CD4-positive, alpha-beta T cell treated with Interleukin-10 for 1 hour (primary cell): ENCODE measurements around the gene C1orf141.
"Not testable (repeated sequence)": the region's sequence is repeated elsewhere in the genome, so short reads cannot be mapped to it uniquely, and the experiment has no call there.

Experiments used
- DNase-seq: peaks from one replicate; pipeline ENCODE4 v3.0.0-alpha.2; 2020

C1orf141 gene

DNA sequence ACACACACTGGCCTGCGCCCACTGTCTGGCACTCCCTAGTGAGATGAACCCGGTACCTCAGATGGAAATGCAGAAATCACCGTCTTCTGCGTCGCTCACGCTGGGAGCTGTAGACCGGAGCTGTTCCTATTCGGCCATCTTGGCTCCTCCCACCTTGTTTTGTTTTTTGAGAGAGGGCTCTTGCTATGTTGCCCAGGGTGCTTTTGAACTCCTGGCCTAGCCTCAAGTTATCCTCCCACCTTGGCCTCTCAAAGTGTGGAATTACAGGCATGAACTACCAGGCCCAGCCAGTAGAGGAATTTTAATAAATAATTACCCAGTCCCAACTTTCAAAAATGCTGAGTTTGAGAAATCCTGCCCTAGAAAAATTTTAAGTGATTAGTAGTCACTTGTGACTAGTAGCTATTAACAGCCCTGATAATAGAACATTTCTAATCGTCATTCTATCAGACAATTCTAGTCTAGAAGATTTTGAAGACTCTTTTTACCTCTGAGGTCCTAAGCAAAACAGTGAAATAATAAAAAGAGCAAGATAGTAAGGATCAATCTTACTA lies 49.9 kb downstream of the C1orf141 start:
- DNase-seq = no peak

DNA sequence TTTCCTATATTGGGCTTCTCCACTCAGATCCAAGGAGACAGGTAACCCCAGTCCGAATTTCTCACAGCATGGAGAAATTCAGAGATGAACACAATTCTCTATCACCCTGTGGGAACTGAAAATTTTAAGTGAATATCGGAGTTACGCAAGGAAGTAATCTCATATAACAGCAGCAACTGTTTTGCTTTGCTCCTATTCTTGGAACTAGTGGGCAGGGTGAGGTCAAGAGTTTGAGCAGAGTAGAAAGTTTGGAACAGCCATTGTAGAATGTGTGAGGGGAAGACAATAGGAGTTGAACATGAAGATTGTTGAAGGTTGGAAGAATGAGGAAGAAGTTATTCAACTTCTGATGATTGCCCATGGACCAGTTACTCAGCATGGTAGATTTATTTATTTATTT lies 56.5 kb downstream of the C1orf141 start:
- DNase-seq = no peak

DNA sequence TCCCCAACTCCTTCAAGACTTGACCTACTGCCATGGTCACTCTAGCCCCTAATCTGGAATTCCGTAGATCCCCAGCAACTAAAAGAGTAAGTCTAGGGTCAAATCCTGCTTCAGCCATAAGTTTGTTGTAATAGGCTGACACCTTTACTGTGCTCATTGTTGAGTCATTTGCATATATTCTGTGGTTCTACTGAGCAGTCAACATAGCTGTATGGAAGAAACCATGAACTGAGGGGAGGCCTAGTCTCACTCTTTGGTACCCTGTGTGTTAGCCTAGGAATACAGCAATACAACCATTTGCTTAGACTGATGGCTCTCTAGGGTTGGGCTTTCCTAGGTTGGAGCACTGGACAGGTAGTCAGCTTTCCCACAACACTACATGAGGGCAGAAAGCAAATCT lies 57.2 kb downstream of the C1orf141 start:
- DNase-seq = no peak

DNA sequence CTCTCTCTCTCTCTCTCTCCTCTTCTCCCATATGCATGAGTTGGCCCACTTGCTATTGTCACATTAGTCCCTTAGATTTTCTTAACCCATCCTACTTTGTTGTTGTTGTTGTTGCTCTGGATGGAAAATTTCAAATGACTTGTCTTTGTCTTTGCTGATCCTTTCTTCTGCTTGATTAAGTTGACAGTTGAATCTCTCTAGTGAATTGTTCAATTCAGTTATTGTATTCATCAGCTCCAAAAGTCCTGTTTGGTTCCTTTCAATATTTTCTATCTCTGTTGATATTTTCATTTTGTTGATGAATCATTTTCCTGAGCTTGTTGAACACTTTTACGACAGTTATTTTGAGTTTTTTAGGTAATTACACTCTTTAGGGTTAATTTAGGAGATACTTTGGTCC lies 62.0 kb downstream of the C1orf141 start:
- DNase-seq = no peak

DNA sequence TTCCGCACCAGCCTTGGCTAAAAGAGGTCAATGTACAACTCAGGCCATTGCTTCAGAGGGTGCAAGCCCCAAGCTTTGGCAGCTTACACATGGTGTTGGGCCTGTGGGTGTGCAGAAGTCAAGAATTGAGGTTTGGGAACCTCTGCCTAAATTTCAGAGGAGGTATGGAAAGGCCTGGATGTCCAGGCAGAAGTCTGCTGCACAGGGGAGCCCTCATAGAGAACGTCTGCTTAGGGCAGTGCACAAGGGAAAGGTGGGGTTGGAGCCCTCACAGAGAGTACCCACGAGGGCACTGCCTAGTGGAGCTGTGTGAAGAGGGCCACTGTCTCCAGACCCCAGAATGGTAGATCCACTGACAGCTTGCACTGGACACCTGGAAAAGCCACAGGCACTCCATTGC lies 67.1 kb downstream of the C1orf141 start:
- DNase-seq = not testable (repeated sequence)

DNA sequence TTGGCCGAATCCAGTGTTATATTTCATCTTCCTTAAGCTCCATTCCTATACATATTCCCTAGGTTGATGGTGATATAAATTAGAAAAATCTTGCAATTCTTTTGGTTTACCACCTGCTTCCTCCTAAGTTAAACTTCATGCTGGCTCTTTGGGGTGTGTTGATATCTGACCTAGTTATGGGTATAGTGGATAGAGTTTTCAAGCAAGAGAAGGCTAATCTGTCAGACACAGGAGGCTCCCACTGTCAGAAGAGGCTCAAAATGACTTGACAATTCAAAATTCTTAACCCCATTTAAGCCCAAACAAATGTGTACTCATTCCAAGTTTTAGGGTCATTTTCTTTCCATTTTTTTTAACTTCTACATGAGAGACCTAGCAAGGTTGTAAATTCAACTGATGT lies 72.4 kb downstream of the C1orf141 start:
- no peak for DNase-seq

DNA sequence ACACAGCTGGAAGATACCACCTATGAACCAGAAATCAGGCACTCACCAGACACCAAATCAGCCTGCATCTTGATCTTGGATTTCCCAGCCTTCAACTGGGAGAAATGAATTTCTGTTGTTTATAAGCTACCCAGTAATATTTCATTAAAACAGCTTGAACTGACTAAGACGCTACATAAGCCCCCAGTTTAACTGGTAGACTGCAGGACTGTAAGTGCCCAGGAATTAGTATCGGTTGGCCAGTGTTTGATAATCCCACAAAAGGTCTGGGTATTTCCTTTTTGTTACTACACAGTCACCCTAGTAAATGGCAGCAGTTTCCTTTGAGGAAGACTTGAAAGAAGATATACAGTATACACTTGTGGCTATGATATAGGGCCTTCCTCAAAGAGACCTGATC lies 73.5 kb downstream of the C1orf141 start:
- DNase-seq = no peak

DNA sequence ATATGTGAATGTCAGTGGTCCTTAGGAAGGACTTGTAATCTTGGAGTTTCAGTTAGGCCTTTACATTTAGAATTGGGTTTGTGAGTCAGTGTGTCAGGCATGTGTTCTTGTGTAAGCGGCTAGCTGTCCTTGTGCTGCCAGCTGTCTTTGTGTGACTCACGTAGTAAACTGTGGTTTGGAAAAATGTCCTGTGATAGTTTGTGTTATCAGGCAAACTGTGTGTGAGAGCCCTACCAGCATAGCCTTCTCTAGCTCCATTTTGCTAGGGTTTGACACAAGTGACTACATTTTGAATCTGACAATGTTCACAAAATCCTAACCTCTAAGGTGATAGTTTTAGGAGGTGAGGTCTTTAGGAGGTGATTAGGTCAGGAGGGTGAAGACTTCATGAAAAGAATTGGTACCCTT lies 74.0 kb downstream of the C1orf141 start:
- DNase-seq = no peak

DNA sequence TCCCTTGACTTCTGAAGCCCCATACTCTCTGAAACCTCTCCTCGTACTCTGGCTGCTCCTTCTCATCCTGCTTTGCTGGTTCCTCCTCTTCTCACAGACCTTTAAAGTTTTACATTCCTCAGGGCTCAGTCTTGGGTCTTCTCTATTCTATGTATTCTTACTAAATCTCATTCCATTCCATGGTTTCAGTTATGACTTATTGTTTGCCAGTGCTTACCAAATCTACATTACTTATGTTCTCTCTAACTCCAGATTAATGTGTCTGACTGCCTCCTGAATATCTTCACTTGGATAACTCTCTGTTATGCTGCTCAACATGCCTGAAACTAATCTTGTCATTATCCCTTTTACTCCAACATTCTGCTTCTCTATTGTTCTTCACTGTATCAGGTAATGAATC lies 75.4 kb downstream of the C1orf141 start:
- no peak for DNase-seq

DNA sequence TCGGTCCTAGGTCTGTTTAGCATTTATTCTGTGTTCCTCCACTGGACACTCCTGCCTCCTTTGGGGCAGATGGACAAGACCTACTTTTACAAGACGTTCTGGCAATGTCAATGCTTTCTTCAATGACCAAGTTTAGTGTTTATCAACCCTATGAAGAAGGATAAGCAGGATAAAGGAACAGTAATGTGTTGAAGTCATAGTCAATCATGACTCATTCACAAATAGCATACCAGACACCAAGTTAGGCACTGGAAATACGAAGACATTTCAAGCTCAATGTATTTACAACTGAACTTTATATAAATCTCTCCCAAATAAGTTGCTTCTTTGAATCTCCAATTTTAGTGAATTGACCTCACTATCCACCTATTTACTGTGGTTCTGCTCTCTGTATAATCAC lies 76.0 kb downstream of the C1orf141 start:
- no peak for DNase-seq

DNA sequence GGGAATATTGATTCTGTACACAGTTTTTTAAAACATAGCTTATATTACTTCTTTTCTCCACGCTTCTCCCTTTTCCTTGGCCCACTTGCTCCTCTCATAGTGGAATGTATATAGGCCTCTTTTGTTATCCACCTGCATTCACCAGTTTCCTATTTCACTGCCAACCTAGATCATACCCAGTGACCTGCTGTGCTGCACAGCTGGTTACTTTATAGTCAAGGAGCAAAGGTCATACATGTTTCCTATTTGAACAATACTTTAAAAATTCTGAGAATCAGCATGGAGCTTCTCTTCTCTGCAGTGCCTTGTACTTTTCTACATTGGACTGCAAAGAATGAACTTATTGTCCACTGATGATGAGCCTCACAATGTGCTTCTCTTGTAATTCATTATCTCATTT lies 76.5 kb downstream of the C1orf141 start:
- DNase-seq = no peak

DNA sequence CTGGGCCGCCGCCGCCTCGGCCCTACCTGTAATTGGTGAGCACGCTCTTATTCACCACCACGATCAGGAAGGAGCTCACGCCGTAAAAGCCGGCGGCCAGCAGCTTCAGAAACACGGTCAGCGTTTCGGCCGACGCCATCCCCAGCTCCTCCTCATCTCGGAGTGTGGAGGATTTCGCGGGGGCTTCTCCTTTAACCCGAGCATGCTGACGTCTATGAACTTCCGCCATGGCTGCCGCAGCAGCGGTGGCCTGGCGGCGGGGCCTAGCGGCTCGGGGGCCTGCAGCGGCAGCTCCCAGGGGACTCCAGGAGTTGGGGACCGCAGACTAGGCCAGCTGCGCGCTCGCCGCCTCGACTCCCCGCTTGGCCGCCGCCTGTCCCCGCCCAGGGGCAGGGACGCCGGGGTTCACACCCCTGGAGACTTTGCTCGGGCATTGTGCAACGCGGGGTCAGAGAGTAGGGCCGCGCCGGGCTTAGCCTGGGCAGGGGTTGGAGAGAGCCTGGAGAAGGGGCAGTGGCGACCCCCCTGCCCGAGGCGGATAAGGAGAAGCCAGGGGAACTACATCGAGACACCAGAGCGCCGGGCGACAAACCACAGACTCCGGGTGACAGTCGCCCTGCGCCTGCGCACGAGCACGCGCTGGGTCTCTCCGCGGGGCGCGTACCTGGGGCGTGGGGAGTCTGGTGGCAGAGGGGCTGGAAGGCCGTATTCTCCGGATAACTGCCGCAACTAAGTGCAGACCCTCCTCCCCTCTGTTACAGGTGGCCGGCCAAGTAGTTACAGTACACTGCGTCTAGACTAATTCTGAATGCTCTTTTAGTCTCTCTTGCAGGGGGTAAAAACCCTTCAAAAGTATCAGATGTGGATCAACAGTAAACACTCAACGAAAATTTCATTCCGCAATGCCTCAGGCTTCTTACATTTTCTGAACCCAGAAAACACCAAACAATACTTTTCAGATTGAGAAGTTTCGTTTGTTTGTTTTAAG lies 80.7 kb downstream of the C1orf141 start, which contains the start of gene SLC35D1:
Gene SLC35D1 (minus strand): TSS at position 364 of the 988 bp plus-strand sequence. CDS start 135 bp downstream, at position 229.
- peak; percentile 73 for DNase-seq

DNA sequence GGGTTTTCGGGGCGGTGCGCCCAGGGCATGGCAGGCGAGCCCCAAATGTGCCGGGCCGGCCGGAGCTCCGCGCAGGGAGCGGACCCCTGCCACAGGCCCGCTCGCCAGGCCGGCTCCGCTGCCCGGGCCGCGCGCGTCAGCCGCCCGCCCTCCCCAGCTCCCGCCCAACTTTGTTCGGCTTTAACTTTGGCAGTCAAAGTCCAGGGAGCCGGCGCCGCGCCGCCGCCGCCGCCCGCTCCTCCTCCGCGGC lies 81.3 kb downstream of the C1orf141 start:
- DNase-seq = no peak

DNA sequence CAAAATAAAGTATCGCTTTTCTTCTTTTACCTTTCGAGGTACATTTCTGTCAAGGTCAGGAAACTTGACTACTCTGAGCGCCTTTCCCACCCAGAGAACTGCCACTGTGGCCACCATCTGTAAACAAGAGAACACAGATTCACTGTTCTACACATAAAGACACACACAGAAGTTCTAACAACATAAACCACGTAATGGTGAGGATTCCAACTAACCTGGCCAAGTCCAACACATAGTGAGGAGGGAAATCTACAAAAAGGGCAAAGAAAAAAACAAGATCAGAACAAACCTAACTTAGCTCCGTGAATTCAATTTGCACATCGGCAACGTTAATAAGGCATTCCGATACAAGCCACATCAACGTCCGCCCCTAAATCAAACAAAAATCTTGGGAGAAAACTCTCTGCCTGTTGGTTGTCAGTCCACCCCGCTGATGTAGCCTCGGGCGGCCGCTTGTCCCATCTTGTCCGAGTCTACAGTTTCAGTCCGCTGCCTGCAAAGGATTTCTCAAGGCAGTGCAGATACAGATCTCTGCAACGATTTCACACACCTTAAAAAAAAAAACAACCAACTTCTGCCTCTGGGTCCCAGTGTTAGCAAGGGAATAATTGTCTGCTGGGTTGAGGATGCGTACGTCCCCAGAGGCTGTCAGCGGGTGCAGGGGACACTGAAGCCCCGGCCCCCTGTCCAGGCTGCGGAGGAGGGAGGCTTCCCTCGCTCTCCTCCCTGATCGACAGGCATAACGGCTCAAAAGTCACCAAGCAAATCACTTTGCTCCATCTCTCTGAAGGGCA lies 81.8 kb downstream of the C1orf141 start:
- peak; percentile 33 for DNase-seq

DNA sequence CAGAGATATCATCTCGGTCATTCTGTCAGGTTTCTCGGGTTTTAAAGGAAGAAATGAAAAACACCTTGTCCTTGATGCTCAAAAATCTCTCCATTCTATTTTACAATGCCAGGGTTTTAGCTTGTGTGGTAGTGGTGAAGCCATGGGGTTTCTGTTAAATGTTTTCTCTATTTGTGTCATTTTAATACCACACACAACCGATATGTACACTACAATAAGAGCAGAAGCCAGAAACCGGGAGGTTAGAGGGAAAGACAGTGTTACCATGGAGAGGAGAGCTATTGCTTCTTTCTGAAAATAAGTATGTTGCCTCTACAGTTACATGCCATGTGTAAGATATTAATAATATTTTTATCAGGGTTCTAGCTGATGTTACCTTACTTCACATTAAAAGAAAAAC lies 83.6 kb downstream of the C1orf141 start:
- no peak for DNase-seq

DNA sequence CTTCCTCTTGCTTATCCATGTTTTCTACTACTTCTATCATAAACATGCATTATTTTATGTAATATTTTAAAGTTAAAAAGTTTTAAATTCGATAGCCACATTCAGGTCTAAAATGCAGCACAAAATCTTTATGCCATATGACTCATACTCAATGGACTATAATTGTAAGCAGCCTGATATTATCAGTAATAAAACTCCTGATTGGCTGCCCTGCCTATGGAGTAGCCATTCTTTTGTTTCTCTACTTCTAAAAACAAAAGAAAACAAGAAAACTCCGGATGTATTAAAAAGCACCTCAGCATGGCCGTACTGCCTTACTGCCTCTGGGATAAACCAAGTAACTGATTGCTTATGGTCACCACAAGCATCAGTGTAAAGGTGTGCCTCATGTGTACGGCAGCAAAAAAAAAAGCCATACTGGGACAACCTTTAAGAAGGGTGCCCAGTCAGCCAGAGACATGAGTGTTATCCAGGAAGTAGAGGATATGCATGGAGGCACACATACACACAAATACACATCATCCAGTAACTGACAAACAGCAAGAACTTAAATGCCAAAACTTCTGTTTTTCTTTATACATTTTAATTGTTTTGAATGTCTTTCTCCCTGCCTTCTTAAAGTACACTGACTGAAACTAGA lies 90.0 kb downstream of the C1orf141 start:
- no peak for DNase-seq

DNA sequence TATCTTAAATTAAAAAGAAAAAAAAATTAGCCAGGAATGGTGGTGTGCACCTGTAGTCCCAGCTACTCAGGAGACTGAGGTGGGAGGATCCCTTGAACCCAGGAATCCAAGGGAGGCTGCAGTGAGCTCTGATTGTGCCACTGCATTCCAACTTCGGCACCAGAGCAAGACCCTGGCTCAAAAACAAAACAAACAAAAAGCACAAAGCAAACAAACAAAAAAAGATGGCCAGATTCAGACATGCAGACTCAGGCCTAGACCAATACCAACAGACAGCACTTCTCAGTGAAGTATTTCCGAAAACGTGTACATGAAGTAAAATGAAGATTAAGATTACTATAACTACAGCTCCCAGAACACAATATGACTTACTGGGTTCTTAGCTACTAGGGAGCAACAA lies 91.4 kb downstream of the C1orf141 start:
- no peak for DNase-seq
